ENCODE measurements around the gene FN1.

The FN1 gene

DNA sequence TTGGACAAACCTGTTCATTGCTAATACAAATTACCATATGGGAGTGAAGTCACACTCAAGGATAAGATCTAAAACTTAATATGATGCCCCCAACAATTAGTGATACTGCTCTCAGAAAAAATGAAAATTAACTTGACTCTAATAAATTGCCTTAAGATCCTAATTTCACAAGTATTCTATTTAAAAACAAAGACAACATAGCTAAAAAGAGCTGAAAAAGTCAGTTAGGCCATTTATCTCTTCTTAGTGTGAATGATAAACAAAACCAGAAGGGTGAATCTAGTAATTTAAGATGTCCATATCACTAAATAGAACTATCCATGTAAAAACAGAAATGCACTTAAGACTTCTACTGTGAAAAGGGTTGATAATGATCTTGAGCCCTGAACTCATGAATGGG is 53.4 kb downstream of the FN1 start:
- DNase-seq (ENCODE audit: low read depth): no peak

GRCh38 chr2:215382011-215382410 is 53.9 kb downstream of the FN1 start:
- DNase-seq (ENCODE audit: low read depth): no peak

GRCh38 chr2:215380699-215381098 is 55.2 kb downstream of the FN1 start:
- DNase-seq (ENCODE audit: low read depth): no peak

- no peak for DNase-seq (ENCODE audit: low read depth)
These were observed 55.9 kb downstream of the FN1 start for GRCh38 chr2:215379948-215380347.

DNA sequence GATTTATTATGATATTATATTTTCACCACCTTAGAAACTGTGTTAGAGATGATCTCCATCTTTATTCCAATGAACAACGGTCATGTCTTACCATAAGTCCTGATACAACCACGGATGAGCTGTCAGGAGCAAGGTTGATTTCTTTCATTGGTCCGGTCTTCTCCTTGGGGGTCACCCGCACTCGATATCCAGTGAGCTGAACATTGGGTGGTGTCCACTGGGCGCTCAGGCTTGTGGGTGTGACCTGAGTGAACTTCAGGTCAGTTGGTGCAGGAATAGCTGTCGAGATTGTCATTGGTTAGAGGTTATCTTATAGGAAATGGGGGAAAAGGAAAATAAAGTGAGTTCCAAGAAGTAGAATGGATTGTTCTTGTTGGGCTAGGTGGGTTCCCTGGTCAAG is 56.8 kb downstream of the FN1 start:
- no peak for DNase-seq (ENCODE audit: low read depth)

DNA sequence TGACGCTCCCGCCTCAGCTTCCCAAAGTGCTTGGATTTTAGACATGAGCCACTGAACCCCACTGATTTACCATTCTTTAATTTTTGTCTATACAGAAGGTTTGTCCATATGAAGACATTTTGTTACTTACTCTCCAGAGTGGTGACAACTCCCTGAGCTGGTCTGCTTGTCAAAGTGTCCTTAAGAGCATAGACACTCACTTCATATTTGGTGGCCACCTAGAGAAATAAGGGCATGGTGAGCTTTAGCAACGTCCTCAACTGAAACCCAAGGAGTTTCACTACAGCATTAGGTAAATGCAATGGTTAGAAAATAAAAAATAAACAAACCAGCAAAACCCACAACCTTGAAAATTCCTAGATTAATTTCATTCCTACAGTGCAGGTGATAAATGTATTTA is 57.8 kb downstream of the FN1 start:
- no peak for DNase-seq (ENCODE audit: low read depth)

DNA sequence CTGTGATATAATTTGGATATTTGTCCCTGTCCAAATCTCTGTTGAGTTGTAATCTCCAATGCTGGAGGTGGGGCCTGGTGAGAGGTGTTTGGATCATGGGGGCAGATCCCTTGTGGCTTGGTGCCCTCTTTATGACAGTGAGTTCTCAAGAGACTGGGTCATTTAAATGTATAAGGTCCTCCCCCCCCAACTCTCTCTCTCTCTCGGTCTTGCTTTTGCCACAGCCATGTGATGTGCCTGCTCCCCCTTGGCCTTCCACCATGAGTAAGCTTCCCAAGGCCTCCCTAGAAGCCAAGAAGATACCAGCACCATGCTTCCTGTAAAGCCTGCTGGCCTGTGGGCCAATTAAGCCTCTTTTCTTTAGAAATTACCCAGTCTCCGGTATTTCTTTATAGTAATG is 58.6 kb downstream of the FN1 start:
- DNase-seq (ENCODE audit: low read depth): no peak

GRCh38 chr2:215376103-215376780 is 59.6 kb downstream of the FN1 start:
- DNase-seq (ENCODE audit: low read depth): no peak

DNA sequence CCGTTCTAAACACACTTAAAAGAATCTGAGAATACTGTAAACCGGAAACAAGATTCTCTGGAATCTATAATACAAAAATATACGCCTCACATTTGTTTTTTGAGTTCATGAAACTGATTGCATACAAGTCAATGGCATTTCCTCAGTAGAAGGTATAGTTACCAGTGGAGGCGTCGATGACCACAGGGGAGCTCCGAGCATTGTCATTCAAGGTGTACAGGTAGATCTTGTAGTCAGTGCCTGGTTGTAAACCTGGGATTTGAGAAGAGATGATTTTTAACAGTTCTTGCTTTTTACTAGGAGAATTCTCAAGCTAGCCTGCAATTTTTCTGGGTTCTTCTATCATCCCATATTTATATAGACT is 60.4 kb downstream of the FN1 start:
- DNase-seq (ENCODE audit: low read depth): no peak

GRCh38 chr2:215374642-215375466 is 61.0 kb downstream of the FN1 start:
- no peak for DNase-seq (ENCODE audit: low read depth)

DNA sequence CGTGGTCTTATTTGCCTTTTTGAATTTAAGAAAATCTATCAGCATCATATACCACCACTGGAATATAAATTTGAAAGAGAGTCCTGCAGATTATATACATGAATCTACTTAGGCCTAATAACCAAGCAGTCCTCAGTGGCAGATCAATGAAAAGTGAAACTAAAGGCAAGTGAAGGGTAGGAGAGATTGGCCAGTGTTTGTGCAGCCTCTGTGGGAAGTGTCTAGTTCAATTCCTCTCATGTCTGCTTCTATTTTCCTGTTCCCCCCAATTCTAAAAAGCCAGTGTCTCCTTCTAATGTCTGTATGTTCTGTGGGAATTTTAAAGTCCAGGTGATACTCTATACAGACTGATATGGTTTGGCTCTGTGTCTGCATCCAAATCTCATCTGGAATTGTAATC is 61.9 kb downstream of the FN1 start:
- DNase-seq (ENCODE audit: low read depth): no peak

DNA sequence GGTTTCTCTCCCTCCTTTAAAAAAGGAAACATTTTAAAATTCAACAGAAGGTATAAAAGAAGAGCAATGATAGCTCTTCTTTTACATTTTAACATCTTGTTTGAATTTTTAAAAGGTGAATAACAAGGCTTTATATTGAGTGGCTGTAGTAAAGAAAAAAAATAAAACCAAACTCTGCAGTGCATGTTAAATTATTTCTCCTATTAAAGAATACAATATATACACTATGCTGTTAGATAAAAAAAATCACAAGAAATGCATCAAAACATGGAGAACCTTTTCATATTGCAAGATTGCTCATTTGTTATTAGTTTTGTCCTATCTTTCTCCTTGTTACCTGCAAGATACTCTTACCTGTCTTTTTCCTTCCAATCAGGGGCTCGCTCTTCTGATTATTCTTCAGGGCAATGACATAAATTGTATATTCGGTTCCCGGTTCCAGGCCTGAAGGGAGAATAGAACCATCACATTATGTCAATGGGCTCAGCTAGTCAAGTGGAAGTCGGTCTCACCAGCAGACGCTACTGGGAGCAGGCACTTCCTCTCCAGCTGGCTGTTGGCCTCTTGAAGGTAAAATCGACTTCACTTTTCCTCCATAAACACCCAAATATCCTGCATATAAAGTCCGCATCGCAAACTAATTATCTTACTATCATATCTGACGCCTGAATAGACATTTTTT is 62.8 kb downstream of the FN1 start:
- DNase-seq (ENCODE audit: low read depth): no peak

GRCh38 chr2:215371915-215372897 is 63.7 kb downstream of the FN1 start:
- no peak for DNase-seq (ENCODE audit: low read depth)

- no peak for DNase-seq (ENCODE audit: low read depth)
These were observed 65.5 kb downstream of the FN1 start for GRCh38 chr2:215370112-215370965.

DNA sequence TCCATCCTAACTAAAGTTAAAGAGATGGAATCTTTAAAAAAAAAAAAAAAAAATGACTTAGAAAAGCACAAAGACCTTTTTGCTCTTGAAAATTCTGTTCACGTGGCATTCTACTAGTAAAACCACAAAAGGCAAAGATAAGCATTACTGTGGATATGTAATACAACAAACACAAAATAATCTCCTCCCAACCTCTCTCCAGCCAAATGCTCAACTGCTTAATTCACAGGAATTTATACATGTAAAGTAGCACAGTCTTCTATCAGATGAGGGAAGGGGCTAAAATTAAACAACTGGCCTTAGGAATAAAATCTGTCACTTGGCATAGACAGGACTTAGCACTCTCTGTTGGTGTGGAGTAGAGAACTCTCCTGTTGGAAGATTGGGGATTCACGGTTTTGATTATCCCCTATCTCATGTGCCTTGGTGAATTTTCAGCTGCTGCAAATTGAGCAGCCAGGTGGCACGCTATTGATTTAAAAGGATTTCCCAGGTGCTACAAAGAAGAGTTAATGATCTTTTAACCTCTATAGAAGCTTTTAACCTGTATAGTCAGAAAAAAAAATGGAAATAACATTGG is 66.6 kb downstream of the FN1 start:
- no peak for DNase-seq (ENCODE audit: low read depth)

- DNase-seq (ENCODE audit: low read depth): no peak
These were observed 67.4 kb downstream of the FN1 start for GRCh38 chr2:215368493-215368809.

GRCh38 chr2:215367662-215368492 is 68.0 kb downstream of the FN1 start:
- no peak for DNase-seq (ENCODE audit: low read depth)

- no peak for DNase-seq (ENCODE audit: low read depth)
These were observed 69.3 kb downstream of the FN1 start for GRCh38 chr2:215366440-215367032.

- no peak for DNase-seq (ENCODE audit: low read depth)
These were observed 70.6 kb downstream of the FN1 start for GRCh38 chr2:215365184-215365658.

All from CMK (cell line).